Measurements from ENCODE around the gene COPS3. TPM values are rescaled to one million over a fixed set of nuclear protein-coding genes. Genes with fewer than 3 reads are reported as not detected.
"Not testable (repeated sequence)": the region's sequence is repeated elsewhere in the genome, so short reads cannot be mapped to it uniquely, and the experiment has no call there.

Gene COPS3
- total RNA-seq, 3 donors from 2014 or later, result 154 to 163 (median 161) TPM

- Mint-ChIP-seq H3K27me3 (ENCODE audit: low read depth) (no peaks in the 10 kb centered on the region), H3K9me3 (no peaks in the 10 kb centered on the region), H3K4me3 (no peak overlapping the region), H3K36me3 (ENCODE audit: insufficient read depth) (no peaks in the 10 kb centered on the region), H3K4me1 (ENCODE audit: low read depth) (peaks cover 2% of the 10 kb centered on the region)
- DNase-seq, result peak; percentile 72
- ATAC-seq, result peak; percentile 99
Observed at GRCh38 chr17:17313350-17313991, 32.4 kb upstream of the COPS3 start.

GRCh38 chr17:17309356-17309755 is 28.3 kb upstream of the COPS3 start:
- Mint-ChIP-seq H3K27me3 (ENCODE audit: low read depth) (no peaks in the 10 kb centered on the region), H3K9me3 (no peaks in the 10 kb centered on the region), H3K36me3 (ENCODE audit: insufficient read depth) (no peaks in the 10 kb centered on the region), H3K4me3 (no peak overlapping the region), H3K4me1 (ENCODE audit: low read depth) (peaks cover 14% of the 10 kb centered on the region)
- ATAC-seq (no peak), DNase-seq (no peak)

- H3K27me3 Mint-ChIP-seq (ENCODE audit: low read depth), result no peaks in the 10 kb centered on the region
- H3K4me1 Mint-ChIP-seq (ENCODE audit: low read depth), result peaks cover 24% of the 10 kb centered on the region
- peak overlapping the region; percentile 77 for H3K4me3 Mint-ChIP-seq
- DNase-seq (peak; percentile 27), ATAC-seq (peak; percentile 51 to 57)
- H3K9me3 Mint-ChIP-seq, result no peaks in the 10 kb centered on the region
- H3K36me3 Mint-ChIP-seq (ENCODE audit: insufficient read depth), result no peaks in the 10 kb centered on the region
Observed at GRCh38 chr17:17305281-17305801, 24.3 kb upstream of the COPS3 start.

- H3K36me3 Mint-ChIP-seq (ENCODE audit: insufficient read depth), result no peaks in the 10 kb centered on the region
- H3K4me3 Mint-ChIP-seq, result peak overlapping the region; percentile 70
- H3K4me1 Mint-ChIP-seq (ENCODE audit: low read depth), result peaks cover 26% of the 10 kb centered on the region
- H3K9me3 Mint-ChIP-seq, result no peaks in the 10 kb centered on the region
- peak; percentile 64 to 69 for ATAC-seq
- no peak for DNase-seq
- H3K27me3 Mint-ChIP-seq (ENCODE audit: low read depth), result peaks cover 5% of the 10 kb centered on the region
Observed at GRCh38 chr17:17304521-17304985, 23.5 kb upstream of the COPS3 start.

GRCh38 chr17:17303847-17304490 is 22.9 kb upstream of the COPS3 start:
- no peaks in the 10 kb centered on the region for H3K9me3 Mint-ChIP-seq
- H3K36me3 Mint-ChIP-seq (ENCODE audit: insufficient read depth), result no peaks in the 10 kb centered on the region
- H3K27me3 Mint-ChIP-seq (ENCODE audit: low read depth), result peaks cover 5% of the 10 kb centered on the region
- peaks cover 26% of the 10 kb centered on the region for H3K4me1 Mint-ChIP-seq (ENCODE audit: low read depth)
- DNase-seq, result no peak
- H3K4me3 Mint-ChIP-seq, result peak overlapping the region; percentile 70
- ATAC-seq, result no peak

- Mint-ChIP-seq H3K36me3 (ENCODE audit: insufficient read depth) (no peaks in the 10 kb centered on the region), H3K9me3 (no peaks in the 10 kb centered on the region), H3K4me1 (ENCODE audit: low read depth) (peaks cover 26% of the 10 kb centered on the region), H3K4me3 (peak within 1 kb of the TSS; percentile 86), H3K27me3 (ENCODE audit: low read depth) (peaks cover 5% of the 10 kb centered on the region)
- peak; percentile 57 for DNase-seq
- peak; percentile 69 to 74 for ATAC-seq
Observed at GRCh38 chr17:17303010-17303846, 22.2 kb upstream of the COPS3 start, which contains the start of gene NT5M. NT5M (plus strand) TSS chr17:17303373; CDS start chr17:17303551, 178 bp downstream.

GRCh38 chr17:17301659-17302058 is 20.6 kb upstream of the COPS3 start:
- ATAC-seq; DNase-seq; H3K4me3 Mint-ChIP-seq; H3K9me3 Mint-ChIP-seq; H3K27me3 Mint-ChIP-seq (ENCODE audit: low read depth); H3K36me3 Mint-ChIP-seq (ENCODE audit: insufficient read depth): not testable (repeated sequence)
- H3K4me1 Mint-ChIP-seq (ENCODE audit: low read depth), result peaks cover 28% of the 10 kb centered on the region

- ATAC-seq, result peak; percentile 56 to 67
- Mint-ChIP-seq H3K36me3 (ENCODE audit: insufficient read depth) (no peaks in the 10 kb centered on the region), H3K4me1 (ENCODE audit: low read depth) (peaks cover 28% of the 10 kb centered on the region)
Observed at GRCh38 chr17:17300624-17301568, 19.9 kb upstream of the COPS3 start.

GRCh38 chr17:17298108-17298507 is 17.1 kb upstream of the COPS3 start:
- no peaks in the 10 kb centered on the region for H3K9me3 Mint-ChIP-seq
- DNase-seq (no peak), ATAC-seq (peak; percentile 35 to 41)
- H3K27me3 Mint-ChIP-seq (ENCODE audit: low read depth), result peaks cover 5% of the 10 kb centered on the region
- no peaks in the 10 kb centered on the region for H3K36me3 Mint-ChIP-seq (ENCODE audit: insufficient read depth)
- H3K4me3 Mint-ChIP-seq, result no peak overlapping the region
- H3K4me1 Mint-ChIP-seq (ENCODE audit: low read depth), result peaks cover 9% of the 10 kb centered on the region

More at GRCh38 chr17:17300624-17301568, 19.9 kb upstream of the COPS3 start:
- Mint-ChIP-seq H3K9me3 (no peaks in the 10 kb centered on the region), H3K27me3 (ENCODE audit: low read depth) (peaks cover 5% of the 10 kb centered on the region), H3K4me3 (peak overlapping the region; percentile 50)
- DNase-seq, result peak; percentile 57

GRCh38 chr17:17297217-17297616 is 16.2 kb upstream of the COPS3 start:
- Mint-ChIP-seq H3K4me1 (ENCODE audit: low read depth) (peaks cover 5% of the 10 kb centered on the region), H3K27me3 (ENCODE audit: low read depth) (peaks cover 5% of the 10 kb centered on the region), H3K4me3 (no peak overlapping the region), H3K9me3 (no peaks in the 10 kb centered on the region), H3K36me3 (ENCODE audit: insufficient read depth) (no peaks in the 10 kb centered on the region)
- DNase-seq (no peak), ATAC-seq (no peak)

GRCh38 chr17:17295141-17295540 is 14.1 kb upstream of the COPS3 start:
- no peak for DNase-seq
- Mint-ChIP-seq H3K36me3 (ENCODE audit: insufficient read depth) (no peaks in the 10 kb centered on the region), H3K9me3 (no peaks in the 10 kb centered on the region)

GRCh38 chr17:17289701-17290100 is 8.7 kb upstream of the COPS3 start:
- no peak for DNase-seq
- H3K27me3 Mint-ChIP-seq (ENCODE audit: low read depth), result no peaks in the 10 kb centered on the region

More at GRCh38 chr17:17295141-17295540, 14.1 kb upstream of the COPS3 start:
- H3K4me1 Mint-ChIP-seq (ENCODE audit: low read depth), result peaks cover 2% of the 10 kb centered on the region
- H3K4me3 Mint-ChIP-seq, result no peak overlapping the region
- H3K27me3 Mint-ChIP-seq (ENCODE audit: low read depth), result peaks cover 4% of the 10 kb centered on the region
- ATAC-seq, result no peak

GRCh38 chr17:17289086-17289485 is 8.0 kb upstream of the COPS3 start:
- Mint-ChIP-seq H3K27me3 (ENCODE audit: low read depth) (no peaks in the 10 kb centered on the region), H3K4me3 (no peak overlapping the region), H3K4me1 (ENCODE audit: low read depth) (no peaks in the 10 kb centered on the region), H3K36me3 (ENCODE audit: insufficient read depth) (no peaks in the 10 kb centered on the region), H3K9me3 (no peaks in the 10 kb centered on the region)
- ATAC-seq (no peak), DNase-seq (no peak)

More at GRCh38 chr17:17289701-17290100, 8.7 kb upstream of the COPS3 start:
- Mint-ChIP-seq H3K36me3 (ENCODE audit: insufficient read depth) (no peaks in the 10 kb centered on the region), H3K4me1 (ENCODE audit: low read depth) (no peaks in the 10 kb centered on the region), H3K9me3 (no peaks in the 10 kb centered on the region), H3K4me3 (no peak overlapping the region)
- ATAC-seq, result no peak

Measured in activated T-cell treated with anti-CD3 and anti-CD28 coated beads, Interleukin-2, amount 50 U/mL, for 4 hours (primary cell).